ENCODE data around the gene PRTFDC1. TPM values are rescaled to one million over a fixed set of nuclear protein-coding genes. Genes with fewer than 3 reads are reported as not detected.

Gene PRTFDC1
- total and polyA plus RNA-seq, 2 experiments from 2014 or later, result 16.0 to 22.0 TPM

DNA sequence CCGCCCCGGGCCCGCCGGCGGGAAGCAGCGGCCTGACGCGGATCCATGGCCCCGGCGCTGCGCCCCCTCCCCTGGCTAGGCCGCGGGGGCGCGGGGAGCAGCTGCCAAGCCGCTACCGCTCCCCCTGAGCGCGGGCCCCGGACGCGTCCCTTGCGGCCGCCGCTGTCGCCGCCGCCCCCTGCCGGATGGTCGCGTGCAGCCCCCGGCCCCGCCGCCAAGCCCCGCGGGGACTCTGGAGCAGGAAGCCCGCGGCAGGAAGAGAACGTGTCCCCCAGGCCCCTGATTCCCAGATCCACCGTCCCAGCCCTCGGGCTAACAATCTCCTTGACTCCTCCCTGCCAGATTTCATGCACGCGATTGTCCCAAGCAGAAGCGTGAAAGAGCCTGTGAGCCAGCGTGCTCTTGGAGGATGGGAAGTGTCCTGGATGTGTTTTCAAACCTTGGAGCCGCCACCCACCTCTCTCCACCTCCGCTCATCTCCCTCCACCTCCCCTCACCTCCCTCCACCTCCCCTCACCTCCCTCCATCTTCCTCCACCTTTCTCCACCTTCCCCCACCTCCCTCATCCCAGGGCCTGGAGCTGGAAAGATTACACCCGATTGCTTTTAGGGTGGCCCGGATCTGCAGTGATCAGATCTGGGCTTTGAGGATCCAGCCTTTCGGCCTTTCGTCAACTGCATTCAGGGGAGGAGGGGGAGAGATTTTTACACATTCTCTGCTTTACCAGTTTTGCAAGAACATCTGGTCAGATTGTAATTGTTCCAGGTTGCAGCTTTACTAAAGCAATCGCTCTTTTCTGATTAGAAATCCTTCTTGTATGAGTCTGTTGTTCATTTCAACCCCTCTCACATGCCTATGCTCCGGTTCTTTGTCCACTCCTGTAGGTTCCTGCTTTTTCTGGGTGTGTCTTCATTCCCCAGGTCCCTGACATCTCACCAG lies 570 bp upstream of the PRTFDC1 start:
- Histone ChIP-seq H3K9me3 (ENCODE audit: low read depth) (no peaks in the 10 kb centered on the region), H4K20me1 (ENCODE audit: insufficient read depth) (no peaks in the 10 kb centered on the region), H3K27me3 (replicated peaks; ENCODE audit: insufficient read depth) (no peaks in the 10 kb centered on the region), H3K9me2 (ENCODE audit: insufficient read depth) (no peaks in the 10 kb centered on the region), H2AFZ (peak overlapping the region; percentile 73), H3F3A (ENCODE audit: insufficient read depth) (peaks cover 28% of the 10 kb centered on the region), H3K4me1 (ENCODE audit: insufficient read depth) (peaks cover 38% of the 10 kb centered on the region), H3K79me2 (ENCODE audit: insufficient read depth) (no peaks in the 10 kb centered on the region), H3K4me2 (ENCODE audit: unreplicated experiment) (peak overlapping the region; percentile 90), H3K4me3 (peak overlapping the region; percentile 69), H3K36me3 (ENCODE audit: low read depth) (no peaks in the 10 kb centered on the region), H3K27ac (peak overlapping the region; percentile 98), H3K9ac (peak overlapping the region; percentile 91)
- WGBS, 2 experiments (ENCODE audit: low coverage in 1 of 2, low lambda C conversion rate in 2 of 2, missing lambda C conversion rate in 2 of 2), result 1 to 2% methylated on average over 9 to 37 of the region's 53 CpGs
- in situ Hi-C loops (cut with MboI), result no loop called here
- DNase-seq, result peak; percentile 92
- TF ChIP-seq EZH2phosphoT487 (IDR thresholded peaks at IDR 0.05; ENCODE audit: insufficient read depth, low read depth) (no peak), EZH2 (IDR thresholded peaks at IDR 0.05; ENCODE audit: insufficient read depth, poor library complexity, severe bottlenecking) (no peak)

DNA sequence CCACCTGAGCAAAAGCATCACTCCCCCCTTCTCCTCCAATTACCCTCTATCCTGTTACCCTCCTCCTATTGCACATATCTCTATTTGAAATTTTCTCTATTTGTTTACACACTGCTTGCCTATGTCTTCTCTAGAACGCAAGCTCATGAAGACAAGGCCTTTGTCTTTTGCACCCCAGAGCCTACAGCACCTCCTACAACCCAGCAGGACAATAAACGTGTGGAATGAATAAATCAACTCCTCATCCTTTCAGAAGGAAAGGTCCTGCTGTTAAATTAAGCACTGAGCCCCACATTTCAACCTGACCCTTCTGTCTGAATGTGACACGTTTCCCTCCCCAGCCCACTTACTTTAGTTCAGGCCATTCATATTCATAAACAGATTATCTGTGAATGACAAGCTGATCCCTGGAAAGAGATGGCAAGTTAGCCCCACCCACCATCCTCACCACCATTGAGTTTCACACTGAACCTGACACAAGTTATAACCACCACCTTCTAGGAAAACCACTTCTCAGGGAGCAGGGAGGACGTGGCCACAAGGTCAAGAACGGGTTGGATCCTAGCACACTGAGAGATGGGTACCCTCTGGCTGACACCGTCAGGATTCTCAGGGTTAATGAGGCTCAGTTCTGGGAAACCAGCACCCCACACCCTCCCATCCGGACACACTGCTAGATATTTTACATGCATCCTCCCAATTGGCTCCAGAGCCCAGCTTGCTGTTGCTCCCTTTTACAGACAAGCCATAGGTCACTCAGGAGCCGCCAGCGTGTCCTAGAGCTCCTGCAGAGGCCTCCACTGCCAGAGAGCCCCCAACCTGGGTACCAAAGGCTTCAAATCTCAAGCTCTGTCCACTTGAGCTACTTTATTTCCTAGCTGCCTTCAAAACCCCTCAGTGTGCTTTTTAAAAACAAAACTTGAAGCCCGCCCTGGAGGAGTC lies 934 bp downstream of the PRTFDC1 start:
- no peak for TF ChIP-seq EZH2phosphoT487 (IDR thresholded peaks at IDR 0.05; ENCODE audit: insufficient read depth, low read depth)
- TF ChIP-seq EZH2 (IDR thresholded peaks at IDR 0.05; ENCODE audit: insufficient read depth, poor library complexity, severe bottlenecking), result no peak
- peak overlapping the region; percentile 91 for H3K9ac ChIP-seq
- peaks cover 25% of the 10 kb centered on the region for H3F3A ChIP-seq (ENCODE audit: insufficient read depth)
- peaks cover 36% of the 10 kb centered on the region for H3K4me1 ChIP-seq (ENCODE audit: insufficient read depth)
- H3K79me2 ChIP-seq (ENCODE audit: insufficient read depth), result 0 out of 2 replicates have a peak, but pooled peaks cover 5% of the 10 kb centered on the region
- peak; percentile 66 for DNase-seq
- no peaks in the 10 kb centered on the region for H3K36me3 ChIP-seq (ENCODE audit: low read depth)
- H3K4me2 ChIP-seq (ENCODE audit: unreplicated experiment), result peak overlapping the region; percentile 90
- no peaks in the 10 kb centered on the region for H4K20me1 ChIP-seq (ENCODE audit: insufficient read depth)
- in situ Hi-C loops (cut with MboI), result no loop called here
- no peaks in the 10 kb centered on the region for H3K27me3 ChIP-seq (replicated peaks; ENCODE audit: insufficient read depth)
- WGBS, 2 experiments (ENCODE audit: low coverage in 1 of 2, low lambda C conversion rate in 2 of 2, missing lambda C conversion rate in 2 of 2), result 29% methylated on average over 10 of the region's 10 CpGs
- H3K9me3 ChIP-seq (ENCODE audit: low read depth), result no peaks in the 10 kb centered on the region
- peak overlapping the region; percentile 98 for H3K27ac ChIP-seq
- peak overlapping the region; percentile 80 for H2AFZ ChIP-seq
- peak overlapping the region; percentile 69 for H3K4me3 ChIP-seq
- no peaks in the 10 kb centered on the region for H3K9me2 ChIP-seq (ENCODE audit: insufficient read depth)

DNA sequence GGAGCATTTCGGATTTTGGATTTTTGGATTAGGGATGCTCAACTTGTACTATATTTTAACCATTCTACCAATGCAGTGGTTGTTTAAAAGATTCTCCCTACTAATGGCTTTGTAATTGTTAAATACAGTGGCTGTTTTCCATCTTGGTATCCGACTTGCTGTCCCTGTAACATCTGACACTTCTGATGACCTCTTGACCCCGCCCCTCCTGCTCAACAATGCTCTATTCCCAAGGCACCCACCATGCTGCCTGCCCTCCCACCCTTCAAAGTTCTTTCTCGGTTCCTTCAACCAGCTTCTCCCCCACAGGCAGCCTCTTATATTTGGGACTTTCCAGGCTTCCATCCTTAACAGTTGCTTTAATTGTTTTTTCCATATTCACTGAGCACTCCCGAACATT lies 2.0 kb downstream of the PRTFDC1 start:
- H2AFZ ChIP-seq, result no peak overlapping the region
- H3K9me3 ChIP-seq (ENCODE audit: low read depth), result no peaks in the 10 kb centered on the region
- H3K4me2 ChIP-seq (ENCODE audit: unreplicated experiment), result no peak overlapping the region
- H3K79me2 ChIP-seq (ENCODE audit: insufficient read depth), result 0 out of 2 replicates have a peak, but pooled peaks cover 15% of the 10 kb centered on the region
- in situ Hi-C loops (cut with MboI), result no loop called here
- H3K4me1 ChIP-seq (ENCODE audit: insufficient read depth), result peaks cover 36% of the 10 kb centered on the region
- no peak overlapping the region for H3K27ac ChIP-seq
- no peak for DNase-seq
- H3K27me3 ChIP-seq (replicated peaks; ENCODE audit: insufficient read depth), result no peaks in the 10 kb centered on the region
- no peaks in the 10 kb centered on the region for H3K9me2 ChIP-seq (ENCODE audit: insufficient read depth)
- H3F3A ChIP-seq (ENCODE audit: insufficient read depth), result peaks cover 20% of the 10 kb centered on the region
- no peaks in the 10 kb centered on the region for H4K20me1 ChIP-seq (ENCODE audit: insufficient read depth)
- TF ChIP-seq EZH2phosphoT487 (IDR thresholded peaks at IDR 0.05; ENCODE audit: insufficient read depth, low read depth) (no peak), EZH2 (IDR thresholded peaks at IDR 0.05; ENCODE audit: insufficient read depth, poor library complexity, severe bottlenecking) (no peak)
- H3K36me3 ChIP-seq (ENCODE audit: low read depth), result no peaks in the 10 kb centered on the region
- whole genome bisulfite sequencing, 2 experiments (ENCODE audit: low coverage in 1 of 2, low lambda C conversion rate in 2 of 2, missing lambda C conversion rate in 2 of 2), result 69 to 71% methylated on average over 5 of the region's 5 CpGs
- H3K4me3 ChIP-seq, result no peak overlapping the region
- H3K9ac ChIP-seq, result no peak overlapping the region

DNA sequence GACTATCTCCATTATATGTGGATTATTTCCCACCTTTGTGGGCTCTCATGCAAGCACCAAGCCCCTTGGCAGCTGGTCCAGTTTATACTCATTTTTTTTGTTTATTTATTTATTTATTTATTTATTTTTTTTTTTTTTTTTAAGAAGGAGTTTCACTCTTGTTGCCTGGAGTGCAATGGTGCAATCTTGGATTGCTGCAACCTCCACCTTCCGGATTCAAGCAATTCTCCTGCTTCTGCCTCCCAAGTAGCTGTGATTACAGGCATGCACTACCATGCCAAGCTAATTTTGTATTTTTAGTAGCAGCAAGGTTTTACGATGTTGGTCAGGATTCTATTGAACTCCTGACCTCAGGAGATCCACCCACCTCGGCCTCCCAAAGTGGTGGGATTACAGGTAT lies 2.8 kb downstream of the PRTFDC1 start:
- in situ Hi-C loops (cut with MboI), result no loop called here
- H3K4me1 ChIP-seq (ENCODE audit: insufficient read depth), result peaks cover 44% of the 10 kb centered on the region
- no peaks in the 10 kb centered on the region for H3K9me2 ChIP-seq (ENCODE audit: insufficient read depth)
- no peaks in the 10 kb centered on the region for H3K36me3 ChIP-seq (ENCODE audit: low read depth)
- no peaks in the 10 kb centered on the region for H4K20me1 ChIP-seq (ENCODE audit: insufficient read depth)
- peaks cover 25% of the 10 kb centered on the region for H3F3A ChIP-seq (ENCODE audit: insufficient read depth)
- H3K9ac ChIP-seq, result no peak overlapping the region
- no peak overlapping the region for H2AFZ ChIP-seq
- no peak overlapping the region for H3K4me3 ChIP-seq
- H3K4me2 ChIP-seq (ENCODE audit: unreplicated experiment), result no peak overlapping the region
- no peaks in the 10 kb centered on the region for H3K27me3 ChIP-seq (replicated peaks; ENCODE audit: insufficient read depth)
- H3K27ac ChIP-seq, result no peak overlapping the region
- H3K79me2 ChIP-seq (ENCODE audit: insufficient read depth), result 0 out of 2 replicates have a peak, but pooled peaks cover 18% of the 10 kb centered on the region
- no peak for DNase-seq
- TF ChIP-seq EZH2phosphoT487 (IDR thresholded peaks at IDR 0.05; ENCODE audit: insufficient read depth, low read depth) (no peak), EZH2 (IDR thresholded peaks at IDR 0.05; ENCODE audit: insufficient read depth, poor library complexity, severe bottlenecking) (no peak)
- H3K9me3 ChIP-seq (ENCODE audit: low read depth), result no peaks in the 10 kb centered on the region
- 90 to 92% methylated on average over 3 of the region's 3 CpGs for WGBS, 2 experiments (ENCODE audit: low coverage in 1 of 2, low lambda C conversion rate in 2 of 2, missing lambda C conversion rate in 2 of 2)
